Activated T-helper 1 cell treated with anti-CD3 and anti-CD28 coated beads, Interleukin-12 subunit alpha, Interleukin-12 subunit beta, Interleukin-2, Interleukin-4 antibody, amounts not matched to agents 30 ng/mL and 10 ng/mL and 1 ng/mL, durations not matched to agents 14 hours and 24 hours and 36 hours (primary cell): ENCODE data around the gene TYMS. TPM values are rescaled to one million over a fixed set of nuclear protein-coding genes. Genes with fewer than 3 reads are reported as not detected.

Experiments used
- DNase-seq: peaks from one replicate; pipeline ENCODE4 v3.0.0; 2021; ENCODE audit warnings: low spot score
- H3K27ac Mint-ChIP-seq: one replicate; pipeline ENCODE4 v1.8.0; 2021; ENCODE audit warnings: mild to moderate bottlenecking, mixed read lengths
- H3K27me3 Mint-ChIP-seq: one replicate; pipeline ENCODE4 v1.8.0; 2022; ENCODE audit warnings: mild to moderate bottlenecking, moderate library complexity, mixed read lengths; ENCODE audit not compliant: insufficient read depth
- H3K36me3 Mint-ChIP-seq: one replicate; pipeline ENCODE4 v1.8.0; 2021; ENCODE audit warnings: low read depth, mixed read lengths
- H3K4me1 Mint-ChIP-seq: one replicate; pipeline ENCODE4 v1.8.0; 2021; ENCODE audit warnings: low read depth, mixed read lengths
- H3K4me3 Mint-ChIP-seq: one replicate; pipeline ENCODE4 v1.8.0; 2021; ENCODE audit warnings: mild to moderate bottlenecking, moderate library complexity, mixed read lengths
- H3K9me3 Mint-ChIP-seq: one replicate; pipeline ENCODE4 v1.8.0; 2021; ENCODE audit warnings: mixed read lengths
- intact Hi-C: fragments of 100-400 bp; cut with micrococcal nuclease; formaldehyde crosslinking; loops from one replicate; pipeline ENCODE4 v1.15.1; 2024
- total RNA-seq: library from RNA; stranded (reverse); gene quantifications from 2 replicates; pipeline ENCODE4 v1.2.3, GENCODE V29; 2022

The TYMS gene
- total RNA-seq, 1 donor from 2014 or later, result 257 TPM

DNA sequence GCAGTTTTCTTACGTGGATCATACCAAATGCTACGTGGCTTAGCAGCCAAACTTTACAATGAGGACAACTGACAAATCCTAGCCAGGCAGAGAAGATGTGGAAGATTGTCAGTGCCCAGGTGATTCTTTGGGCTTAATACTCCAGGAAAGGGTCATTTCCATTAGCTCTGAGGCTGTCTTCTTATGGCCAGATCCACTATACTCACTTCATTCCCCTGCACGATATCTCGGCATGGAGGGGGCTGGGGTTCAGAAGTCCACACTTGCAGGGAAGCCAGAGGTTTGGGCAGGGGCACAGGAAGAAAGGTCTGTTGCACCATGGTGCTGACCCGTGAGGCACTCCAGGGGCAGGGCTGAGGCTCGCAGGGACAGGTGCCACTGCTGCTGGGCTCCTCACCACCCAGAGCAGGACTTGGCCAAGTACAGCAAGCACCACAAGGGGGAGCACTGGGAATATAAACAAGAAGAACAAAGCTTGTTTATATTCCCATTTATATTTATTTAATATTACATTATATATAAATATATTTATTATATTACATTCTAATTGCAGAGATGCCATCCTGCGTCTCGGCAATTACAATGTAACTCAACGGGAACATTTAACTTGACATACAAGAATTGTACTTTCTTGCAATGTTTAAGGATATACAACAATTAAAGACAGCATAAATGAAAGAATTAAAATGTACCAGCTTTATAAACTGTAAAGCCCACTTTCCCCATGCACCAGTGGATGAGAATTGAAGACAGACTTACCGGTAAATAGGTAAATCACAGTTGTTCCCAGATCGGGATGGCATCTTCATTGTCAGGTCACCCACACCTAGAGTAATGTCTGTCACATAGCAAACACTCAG lies 33.5 kb upstream of the TYMS start:
- Mint-ChIP-seq H3K27ac (no peak overlapping the region), H3K36me3 (no peaks in the 10 kb centered on the region), H3K4me1 (no peaks in the 10 kb centered on the region), H3K9me3 (no peaks in the 10 kb centered on the region), H3K4me3 (no peak overlapping the region), H3K27me3 (peaks cover 34% of the 10 kb centered on the region)
- DNase-seq, result peak; percentile 41
- intact Hi-C loops, result loop anchor here (1.0 to 5.0 kb wide), 5 partner anchors 35 to 215 kb away; no protein-coding TSS in a partner anchor

DNA sequence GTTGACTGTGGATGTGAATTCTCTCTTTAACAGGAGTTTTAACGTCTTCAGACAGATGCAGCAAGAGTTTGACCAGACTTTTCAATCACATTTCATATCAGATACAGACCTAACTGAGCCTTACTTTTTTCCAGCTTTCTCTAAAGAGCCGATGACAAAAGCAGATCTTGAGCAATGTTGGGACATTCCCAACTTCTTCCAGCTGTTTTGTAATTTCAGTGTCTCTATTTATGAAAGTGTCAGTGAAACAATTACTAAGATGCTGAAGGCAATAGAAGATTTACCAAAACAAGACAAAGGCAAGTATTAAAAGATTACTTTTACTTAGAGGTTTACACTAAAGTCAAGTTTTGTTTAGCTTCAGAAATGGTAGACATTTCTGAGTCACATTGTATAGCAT lies 30.2 kb upstream of the TYMS start:
- Mint-ChIP-seq H3K4me3 (no peak overlapping the region), H3K4me1 (peaks cover 6% of the 10 kb centered on the region), H3K27me3 (peaks cover 26% of the 10 kb centered on the region), H3K9me3 (no peaks in the 10 kb centered on the region), H3K27ac (no peak overlapping the region), H3K36me3 (peaks cover 2% of the 10 kb centered on the region)
- intact Hi-C loops, result no loop called here
- no peak for DNase-seq

DNA sequence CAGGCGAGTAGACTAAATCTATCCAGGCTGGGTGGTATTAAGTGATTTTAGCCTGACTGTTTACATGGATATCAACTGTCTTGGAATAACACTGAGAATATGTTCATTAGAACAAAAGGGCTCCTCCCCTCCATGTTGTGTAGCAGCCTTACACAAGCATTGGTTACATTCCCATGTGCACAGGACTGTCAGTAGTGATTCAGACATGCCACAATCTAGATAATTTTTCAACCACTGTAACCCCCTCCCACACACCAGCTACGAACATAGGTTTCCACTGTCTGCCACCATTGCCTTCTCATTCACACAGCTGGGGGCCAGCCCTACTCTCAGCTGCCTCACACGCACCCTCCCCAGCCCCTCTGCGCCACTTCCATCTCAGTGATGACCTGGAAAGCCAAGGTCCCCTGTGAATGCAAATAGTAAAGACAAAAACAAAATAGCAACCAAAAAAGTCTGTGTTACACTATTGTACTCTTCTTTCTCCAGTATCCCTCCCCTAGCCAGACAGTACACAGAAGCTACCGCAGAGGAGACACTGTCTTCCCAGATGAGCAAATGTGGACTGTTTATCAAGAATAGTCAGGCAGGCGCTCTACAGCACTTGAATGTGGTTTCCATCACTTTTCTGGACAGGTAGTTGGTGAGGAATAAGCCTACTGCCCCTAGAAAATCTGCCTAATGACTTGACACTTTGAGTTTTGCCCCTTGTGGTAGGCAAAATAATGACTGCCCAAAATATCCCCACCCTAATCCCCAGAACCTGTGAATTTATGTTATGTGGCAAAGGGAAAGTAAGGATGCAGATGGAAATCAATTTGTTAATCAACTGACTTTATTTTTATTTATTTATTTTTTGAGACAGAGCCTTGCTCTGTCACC lies 27.9 kb upstream of the TYMS start:
- H3K36me3 Mint-ChIP-seq, result peaks cover 2% of the 10 kb centered on the region
- DNase-seq, result no peak
- intact Hi-C loops, result no loop called here
- H3K27ac Mint-ChIP-seq, result no peak overlapping the region
- H3K9me3 Mint-ChIP-seq, result no peaks in the 10 kb centered on the region
- H3K4me1 Mint-ChIP-seq, result peaks cover 6% of the 10 kb centered on the region
- no peak overlapping the region for H3K4me3 Mint-ChIP-seq
- peaks cover 24% of the 10 kb centered on the region for H3K27me3 Mint-ChIP-seq

DNA sequence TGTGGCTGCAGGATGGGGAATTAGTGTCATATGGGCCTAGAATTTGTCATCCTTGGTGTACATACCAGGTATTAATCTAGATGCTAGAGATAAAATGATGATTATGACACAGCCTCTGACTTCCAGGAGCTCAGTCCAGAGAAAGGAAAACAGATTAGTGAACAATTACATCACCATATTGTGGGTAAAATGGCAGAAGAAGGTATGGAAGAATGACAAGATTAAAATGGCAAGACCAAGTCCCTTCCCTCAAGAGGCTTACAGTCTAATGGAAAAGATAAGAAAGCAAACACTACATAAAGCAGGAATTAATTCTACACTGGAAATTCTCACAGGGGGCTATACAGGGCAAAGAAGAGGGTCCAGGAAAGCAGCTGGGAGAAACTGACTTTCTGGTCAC lies 25.9 kb upstream of the TYMS start:
- peaks cover 2% of the 10 kb centered on the region for H3K36me3 Mint-ChIP-seq
- no peak for DNase-seq
- peaks cover 6% of the 10 kb centered on the region for H3K4me1 Mint-ChIP-seq
- H3K27ac Mint-ChIP-seq, result no peak overlapping the region
- peaks cover 19% of the 10 kb centered on the region for H3K27me3 Mint-ChIP-seq
- H3K4me3 Mint-ChIP-seq, result no peak overlapping the region
- H3K9me3 Mint-ChIP-seq, result no peaks in the 10 kb centered on the region
- intact Hi-C loops, result no loop called here

DNA sequence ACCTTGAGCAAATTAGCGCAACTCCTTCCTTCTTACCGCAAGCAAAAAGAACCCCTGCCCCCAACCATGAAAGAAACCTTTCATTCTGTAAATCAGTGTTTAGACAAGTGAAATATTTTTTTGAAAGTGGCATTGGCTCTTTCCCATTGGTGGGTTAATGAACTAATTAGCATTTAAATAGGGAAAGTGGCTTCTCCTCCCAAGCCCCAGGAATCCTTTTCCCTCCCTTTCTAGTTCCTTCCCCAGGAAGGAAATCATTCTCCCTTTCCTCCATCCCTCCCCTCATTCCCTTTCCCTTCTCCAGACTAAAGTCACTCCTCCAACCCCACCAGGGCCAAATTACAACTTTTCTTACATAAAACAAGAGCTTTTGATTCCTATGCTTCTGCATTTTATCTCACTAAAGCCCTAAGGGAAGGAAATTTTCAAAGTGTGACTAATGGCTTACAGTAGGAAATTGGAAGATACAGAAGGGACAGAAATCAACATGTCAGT lies 22.9 kb upstream of the TYMS start:
- H3K4me3 Mint-ChIP-seq, result no peak overlapping the region
- peaks cover 5% of the 10 kb centered on the region for H3K27me3 Mint-ChIP-seq
- no peak for DNase-seq
- intact Hi-C loops, result no loop called here
- peaks cover 2% of the 10 kb centered on the region for H3K36me3 Mint-ChIP-seq
- H3K4me1 Mint-ChIP-seq, result peaks cover 1% of the 10 kb centered on the region
- H3K27ac Mint-ChIP-seq, result no peak overlapping the region
- no peaks in the 10 kb centered on the region for H3K9me3 Mint-ChIP-seq

DNA sequence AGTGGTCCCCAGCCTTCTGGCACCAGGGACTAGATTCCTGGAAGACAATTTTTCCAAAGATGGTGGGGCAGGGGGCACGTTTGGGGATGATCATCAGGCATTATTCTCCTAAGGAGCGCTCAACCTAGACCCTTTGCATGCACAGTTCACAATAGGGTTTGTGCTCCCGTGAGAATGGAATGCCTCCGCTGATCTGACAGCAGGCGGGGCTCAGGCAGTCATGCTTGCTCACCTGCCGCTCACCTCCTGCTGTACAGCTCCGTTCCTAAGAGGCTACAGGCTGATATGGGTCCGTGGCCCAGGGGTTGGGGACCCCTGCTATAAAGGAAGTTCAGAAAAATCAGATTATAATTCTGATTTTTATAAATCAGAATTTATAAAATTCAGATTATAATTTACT lies 22.3 kb upstream of the TYMS start:
- Mint-ChIP-seq H3K9me3 (no peaks in the 10 kb centered on the region), H3K27ac (no peak overlapping the region), H3K27me3 (peaks cover 6% of the 10 kb centered on the region), H3K4me1 (no peaks in the 10 kb centered on the region), H3K36me3 (peaks cover 2% of the 10 kb centered on the region), H3K4me3 (no peak overlapping the region)
- intact Hi-C loops, result no loop called here
- DNase-seq, result no peak

DNA sequence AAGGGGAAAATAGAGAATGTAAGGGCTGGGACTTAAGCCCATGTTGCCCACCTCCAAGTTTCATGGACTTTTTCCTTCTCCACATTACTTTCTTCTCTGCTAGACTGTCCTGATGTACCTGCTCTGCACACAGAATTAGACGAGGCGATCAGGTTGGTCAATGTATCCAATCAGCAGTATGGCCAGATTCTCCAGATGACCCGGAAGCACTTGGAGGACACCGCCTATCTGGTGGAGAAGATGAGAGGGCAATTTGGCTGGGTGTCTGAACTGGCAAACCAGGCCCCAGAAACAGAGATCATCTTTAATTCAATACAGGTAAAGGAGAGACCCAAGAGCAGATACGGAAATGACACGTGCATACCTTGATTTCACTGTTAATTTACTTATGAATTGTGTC lies 16.2 kb upstream of the TYMS start:
- no peak for DNase-seq
- Mint-ChIP-seq H3K4me1 (peaks cover 10% of the 10 kb centered on the region), H3K4me3 (no peak overlapping the region), H3K27me3 (peaks cover 7% of the 10 kb centered on the region), H3K9me3 (no peaks in the 10 kb centered on the region), H3K36me3 (no peaks in the 10 kb centered on the region), H3K27ac (no peak overlapping the region)
- intact Hi-C loops, result no loop called here

DNA sequence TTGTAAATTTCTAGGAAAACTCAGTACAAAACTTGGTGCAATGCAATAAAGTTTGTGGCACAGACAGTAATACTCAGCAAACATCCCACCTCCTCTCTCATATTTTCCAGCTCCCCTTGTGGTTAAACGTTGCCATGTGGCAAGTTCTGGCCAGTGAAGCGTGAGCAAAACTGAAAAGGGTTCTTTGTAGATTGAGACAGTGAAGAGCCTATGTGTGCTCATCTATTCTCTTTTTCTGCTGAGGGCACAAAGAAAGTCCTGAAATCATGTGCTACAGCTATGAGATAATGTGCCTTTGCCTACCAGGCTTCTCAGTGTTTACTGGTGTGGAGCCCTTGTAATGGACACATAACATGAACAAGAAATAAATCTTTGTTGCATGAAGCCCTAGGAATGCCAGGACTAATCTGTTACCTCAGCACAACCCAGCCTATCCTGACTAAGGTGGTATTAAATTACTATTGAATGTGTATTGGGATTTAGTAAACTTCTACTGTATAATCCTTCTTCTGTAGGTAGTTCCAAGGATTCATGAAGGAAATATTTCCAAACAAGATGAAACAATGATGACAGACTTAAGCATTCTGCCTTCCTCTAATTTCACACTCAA lies 13.0 kb upstream of the TYMS start:
- no peak for DNase-seq
- Mint-ChIP-seq H3K4me1 (peaks cover 10% of the 10 kb centered on the region), H3K9me3 (no peaks in the 10 kb centered on the region), H3K27me3 (peaks cover 10% of the 10 kb centered on the region), H3K4me3 (no peak overlapping the region), H3K27ac (no peak overlapping the region), H3K36me3 (no peaks in the 10 kb centered on the region)
- intact Hi-C loops, result loop anchor here (1.0 kb wide), 1 partner anchor 67 kb away; no protein-coding TSS in a partner anchor

DNA sequence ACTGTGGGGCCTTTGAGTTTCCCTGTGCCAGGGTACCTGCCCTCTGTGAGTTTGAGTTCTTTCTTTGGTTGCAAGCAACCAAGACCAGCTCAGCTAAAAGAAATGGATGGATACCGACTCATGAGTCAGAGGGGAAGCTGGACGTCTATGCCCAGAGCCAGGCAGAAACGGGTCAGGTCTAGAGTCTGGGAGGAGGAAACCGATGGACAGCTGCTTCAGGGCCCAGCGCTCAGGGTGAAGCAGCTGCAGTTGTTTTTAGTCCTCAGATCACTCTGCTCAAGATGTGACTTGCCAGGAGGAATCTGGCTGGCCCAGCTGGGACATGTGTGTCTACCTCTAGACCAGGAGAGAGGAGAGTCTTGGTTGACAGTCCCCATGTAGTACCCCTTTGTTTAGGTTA lies 10.1 kb upstream of the TYMS start:
- Mint-ChIP-seq H3K36me3 (no peaks in the 10 kb centered on the region), H3K27ac (no peak overlapping the region), H3K4me1 (peaks cover 21% of the 10 kb centered on the region), H3K4me3 (no peak overlapping the region), H3K9me3 (no peaks in the 10 kb centered on the region), H3K27me3 (peaks cover 6% of the 10 kb centered on the region)
- intact Hi-C loops, result no loop called here
- DNase-seq, result no peak

DNA sequence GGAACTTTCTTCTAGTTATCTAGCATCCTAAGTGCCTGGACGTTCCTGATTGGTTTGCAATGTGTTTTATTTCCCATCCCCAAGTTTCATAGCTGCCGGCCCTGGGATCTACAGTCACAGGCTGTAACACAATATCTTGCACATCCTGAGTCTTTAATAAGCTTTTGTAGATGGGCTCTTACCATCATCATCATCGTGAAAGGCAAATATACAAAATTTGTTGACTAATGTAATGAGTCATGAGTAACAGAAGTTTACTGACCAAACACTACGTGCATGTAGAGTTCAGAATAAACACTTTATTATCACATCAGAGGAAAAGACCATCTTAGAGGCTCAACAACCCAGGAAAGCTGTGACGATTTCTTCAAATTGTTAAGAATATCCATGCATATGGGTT lies 8.1 kb upstream of the TYMS start:
- intact Hi-C loops, result no loop called here
- no peaks in the 10 kb centered on the region for H3K36me3 Mint-ChIP-seq
- no peak overlapping the region for H3K4me3 Mint-ChIP-seq
- H3K27me3 Mint-ChIP-seq, result peaks cover 5% of the 10 kb centered on the region
- peaks cover 16% of the 10 kb centered on the region for H3K4me1 Mint-ChIP-seq
- no peaks in the 10 kb centered on the region for H3K9me3 Mint-ChIP-seq
- no peak for DNase-seq
- no peak overlapping the region for H3K27ac Mint-ChIP-seq

DNA sequence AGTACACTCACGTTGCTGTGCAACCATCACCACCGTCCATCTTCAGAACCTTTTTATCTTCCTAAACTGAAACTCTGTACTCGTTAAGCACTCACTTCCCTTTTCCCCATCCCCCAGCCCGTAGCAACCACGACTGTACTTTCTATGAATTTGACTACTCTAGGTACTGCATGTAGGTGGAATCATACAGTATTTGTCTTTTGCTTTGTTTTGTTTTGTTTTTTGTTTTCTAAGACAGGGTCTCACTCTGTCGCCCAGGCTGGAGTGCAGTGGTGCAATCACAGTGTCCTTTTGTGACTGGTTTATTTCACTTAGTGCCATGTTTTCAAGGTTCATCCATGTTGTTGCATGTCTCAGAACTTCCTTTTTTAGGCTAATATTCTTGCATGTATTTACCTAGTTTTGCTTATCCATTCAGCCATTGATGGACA lies 7.0 kb upstream of the TYMS start:
- peaks cover 4% of the 10 kb centered on the region for H3K27me3 Mint-ChIP-seq
- no peaks in the 10 kb centered on the region for H3K9me3 Mint-ChIP-seq
- DNase-seq, result peak; percentile 30
- peaks cover 2% of the 10 kb centered on the region for H3K36me3 Mint-ChIP-seq
- H3K4me1 Mint-ChIP-seq, result peaks cover 12% of the 10 kb centered on the region
- H3K4me3 Mint-ChIP-seq, result peak overlapping the region; percentile 43
- H3K27ac Mint-ChIP-seq, result peak overlapping the region; percentile 36
- intact Hi-C loops, result no loop called here

DNA sequence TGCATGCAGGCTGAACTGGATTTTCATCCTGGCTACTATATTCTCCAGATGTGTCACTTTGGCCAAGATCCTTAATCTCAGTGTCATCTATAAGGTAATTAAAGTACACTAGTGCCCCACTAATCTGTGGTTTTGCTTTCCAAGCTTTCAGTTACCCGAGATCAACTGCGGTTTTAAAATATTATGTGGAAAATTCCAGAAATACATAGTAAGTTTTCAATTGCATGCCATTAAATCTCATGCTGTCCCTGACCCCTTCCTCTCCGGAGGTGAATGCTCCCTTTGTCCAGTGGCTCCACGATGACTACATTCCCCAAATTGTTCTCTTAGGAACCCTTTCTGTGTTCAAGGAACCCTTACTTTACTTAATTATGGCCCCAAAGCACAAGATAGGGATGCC lies 5.3 kb upstream of the TYMS start:
- Mint-ChIP-seq H3K36me3 (peaks cover 5% of the 10 kb centered on the region), H3K9me3 (no peaks in the 10 kb centered on the region), H3K4me3 (no peak overlapping the region), H3K4me1 (peaks cover 19% of the 10 kb centered on the region), H3K27ac (no peak overlapping the region), H3K27me3 (peaks cover 4% of the 10 kb centered on the region)
- no peak for DNase-seq
- intact Hi-C loops, result no loop called here
